ENCODE measurements around the gene EHD4.

- TF ChIP-seq CTCF (IDR thresholded peaks at IDR 0.05) (no peak), POLR2A (IDR thresholded peaks at IDR 0.05) (no peak), EP300 (IDR thresholded peaks at IDR 0.05) (no peak), POLR2AphosphoS5 (IDR thresholded peaks at IDR 0.05) (no peak)
Observed at GRCh38 chr15:41862515-41863116, 109.7 kb downstream of the EHD4 start.

All from gastroesophageal sphincter (tissue), 3 donors.